GM23338 (cell line): Measurements from ENCODE around the gene COQ8B. TPM values are rescaled to one million over a fixed set of nuclear protein-coding genes. Genes with fewer than 3 reads are reported as not detected.

ENCODE experiments used
- ATAC-seq: fragments of 200-7000 bp; cut with Tn5 transposase; 3 replicates; pipeline ENCODE4 v1.9.1; 2020
- DNase-seq: peaks from one replicate; pipeline ENCODE4 v3.0.0-alpha.2; 2015; ENCODE audit warnings: low spot score
- H2AFZ ChIP-seq: fragments of 200-600 bp; sonication (generic); 2 replicates; pipeline ENCODE4 v1.8.0; 2016; ENCODE audit warnings: antibody characterized with exemption, mild to moderate bottlenecking, moderate library complexity
- H3F3A ChIP-seq: fragments of 200-600 bp; sonication (generic); replicated peaks from 2 replicates; pipeline ENCODE4 v1.8.0; 2017; ENCODE audit warnings: antibody characterized with exemption, mixed run types, low read depth
- H3K27ac ChIP-seq: fragments of 200-600 bp; sonication (generic); 2 replicates; pipeline ENCODE4 v1.6.1; 2016; ENCODE audit warnings: low read depth
- H3K27me3 ChIP-seq: fragments of 200-600 bp; sonication (generic); 2 replicates; pipeline ENCODE4 v1.8.0; 2016; ENCODE audit warnings: mild to moderate bottlenecking, mixed run types, moderate library complexity; ENCODE audit not compliant: insufficient read depth
- H3K36me3 ChIP-seq: fragments of 200-600 bp; sonication (generic); 2 replicates; pipeline ENCODE4 v1.8.0; 2016; ENCODE audit warnings: mild to moderate bottlenecking; ENCODE audit not compliant: insufficient read depth
- H3K4me1 ChIP-seq: fragments of 200-600 bp; sonication (generic); 2 replicates; pipeline ENCODE4 v1.8.0; 2016; ENCODE audit warnings: mild to moderate bottlenecking, moderate library complexity; ENCODE audit not compliant: insufficient read depth
- H3K4me2 ChIP-seq: fragments of 200-600 bp; sonication (generic); 2 replicates; pipeline ENCODE4 v1.7.1; 2017; ENCODE audit warnings: mixed run types
- H3K4me3 ChIP-seq: fragments of 200-600 bp; sonication (generic); 2 replicates; pipeline ENCODE4 v1.6.1; 2016; ENCODE audit warnings: mixed run types
- H3K79me2 ChIP-seq: fragments of 200-600 bp; sonication (generic); replicated peaks from 2 replicates; pipeline ENCODE4 v1.8.0; 2017; ENCODE audit warnings: mild to moderate bottlenecking; ENCODE audit not compliant: insufficient read depth
- H3K9me2 ChIP-seq: fragments of 200-600 bp; sonication (generic); 2 replicates; pipeline ENCODE4 v1.8.0; 2017; ENCODE audit not compliant: insufficient read depth
- H4K20me1 ChIP-seq: fragments of 200-600 bp; sonication (generic); replicated peaks from 2 replicates; pipeline ENCODE4 v1.8.0; 2017; ENCODE audit warnings: mild to moderate bottlenecking; ENCODE audit not compliant: insufficient read depth
- H3K27ac Mint-ChIP-seq: 2 replicates; pipeline ENCODE4 v1.8.0; 2020; ENCODE audit warnings: inconsistent platforms, mild to moderate bottlenecking, moderate library complexity, mixed read lengths
- H3K27me3 Mint-ChIP-seq: 3 replicates; pipeline ENCODE4 v1.8.0; 2022; ENCODE audit warnings: low read depth, mild to moderate bottlenecking, moderate library complexity, mixed read lengths, inconsistent platforms; ENCODE audit not compliant: insufficient read depth, poor library complexity
- H3K36me3 Mint-ChIP-seq: 3 replicates; pipeline ENCODE4 v1.8.0; 2021; ENCODE audit warnings: low read depth, mild to moderate bottlenecking, inconsistent platforms, moderate library complexity, mixed read lengths
- H3K4me1 Mint-ChIP-seq: 3 replicates; pipeline ENCODE4 v1.8.0; 2020; ENCODE audit warnings: mild to moderate bottlenecking, inconsistent platforms, mixed read lengths
- H3K4me3 Mint-ChIP-seq: 3 replicates; pipeline ENCODE4 v1.8.0; 2021; ENCODE audit warnings: moderate library complexity, mild to moderate bottlenecking, inconsistent platforms, mixed read lengths
- H3K9me3 Mint-ChIP-seq: 3 replicates; pipeline ENCODE4 v1.8.0; 2020; ENCODE audit warnings: moderate library complexity, mild to moderate bottlenecking, inconsistent platforms, mixed read lengths
- CREB1 ChIP-seq: fragments of 250-450 bp; sonication (Bioruptor Pico); IDR thresholded peaks from 2 replicates; pipeline ENCODE4 v1.5.0; 2020; ENCODE audit warnings: low read depth, mild to moderate bottlenecking, moderate library complexity
- EZH2phosphoT487 ChIP-seq: fragments of 200-600 bp; sonication (generic); IDR thresholded peaks from one replicate; pipeline ENCODE4 v1.8.1; 2018; ENCODE audit warnings: antibody characterized with exemption; ENCODE audit not compliant: unreplicated experiment
- STAT1 ChIP-seq: IDR thresholded peaks from one replicate; pipeline ENCODE4 v1.6.1; 2016; ENCODE audit warnings: antibody characterized with exemption; ENCODE audit not compliant: unreplicated experiment
- polyA plus RNA-seq: library from polyadenylated mRNA; unstranded; fragments of >200 nt; fragmentation: Nextera tagmentation; extraction: Ambion mirVana; gene quantifications from 2 replicates; pipeline ENCODE4 v1.2.1, GENCODE V29; 2016
- total RNA-seq: library from RNA; depleted of rRNA; stranded (reverse); fragments of >200 nt; shearing (Covaris generic); gene quantifications from 2 replicates; pipeline ENCODE4 v1.2.3, GENCODE V29; 2014
- TF ChIP-seq, protein P1 (sequence below): IDR thresholded peaks from 2 replicates; pipeline ENCODE4 v1.6.1; 2016; ENCODE audit warnings: antibody characterized with exemption
- TF ChIP-seq, protein P2 (sequence below): fragments of 250-450 bp; sonication (Bioruptor Pico); IDR thresholded peaks from 2 replicates; pipeline ENCODE4 v1.5.0; 2020; ENCODE audit warnings: mild to moderate bottlenecking, moderate library complexity

The COQ8B gene
- total and polyA plus RNA-seq, 2 experiments from 2014 or later, result 13.9 to 59.6 TPM

DNA sequence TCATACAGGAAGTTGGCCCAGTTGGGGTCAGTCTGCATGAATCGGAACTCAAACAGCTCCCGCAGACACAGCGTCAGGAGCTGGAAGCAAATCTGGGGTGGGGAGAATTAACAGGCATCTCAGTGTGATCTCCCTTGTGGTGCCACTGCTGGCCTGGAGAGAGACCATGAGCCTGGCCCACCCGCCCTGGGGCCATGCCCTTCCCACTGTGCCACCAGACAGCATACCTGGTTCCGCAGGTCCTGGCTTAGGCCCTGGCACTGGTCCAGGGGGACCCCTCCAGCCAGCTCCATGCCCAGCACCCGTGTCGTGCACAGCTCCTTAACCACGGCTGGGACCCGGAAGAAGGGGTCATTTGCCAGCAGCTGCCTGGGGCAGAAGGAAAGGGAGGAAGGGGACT is 16.6 kb downstream of the COQ8B start:
- no peak overlapping the region for H2AFZ ChIP-seq
- H3K9me3 Mint-ChIP-seq, result no peaks in the 10 kb centered on the region
- H3K4me3 Mint-ChIP-seq, result no peak overlapping the region
- H3K36me3 Mint-ChIP-seq, result peaks cover 40% of the 10 kb centered on the region
- H3K79me2 ChIP-seq, result no peaks in the 10 kb centered on the region; the same call in 1 of the 2 replicates
- H3K27ac ChIP-seq, result 0 out of 2 replicates have a peak overlapping the region, but pooled peaks have one; percentile 9
- H3K27me3 ChIP-seq, result no peaks in the 10 kb centered on the region
- no peak overlapping the region for H3K4me2 ChIP-seq
- peaks cover 16% of the 10 kb centered on the region for H3K27me3 Mint-ChIP-seq
- H3K4me3 ChIP-seq, result no peak overlapping the region
- peaks cover 10% of the 10 kb centered on the region for H3K4me1 Mint-ChIP-seq
- ATAC-seq (no peak), DNase-seq (no peak)
- 0 out of 2 replicates have a peak, but pooled peaks cover 3% of the 10 kb centered on the region for H3K4me1 ChIP-seq
- H3K27ac Mint-ChIP-seq, result no peak overlapping the region
- no peaks in the 10 kb centered on the region for H3K9me2 ChIP-seq
- TF ChIP-seq STAT1, result no peak
- TF ChIP-seq CREB1, result no peak
- TF ChIP-seq, protein P1, sequence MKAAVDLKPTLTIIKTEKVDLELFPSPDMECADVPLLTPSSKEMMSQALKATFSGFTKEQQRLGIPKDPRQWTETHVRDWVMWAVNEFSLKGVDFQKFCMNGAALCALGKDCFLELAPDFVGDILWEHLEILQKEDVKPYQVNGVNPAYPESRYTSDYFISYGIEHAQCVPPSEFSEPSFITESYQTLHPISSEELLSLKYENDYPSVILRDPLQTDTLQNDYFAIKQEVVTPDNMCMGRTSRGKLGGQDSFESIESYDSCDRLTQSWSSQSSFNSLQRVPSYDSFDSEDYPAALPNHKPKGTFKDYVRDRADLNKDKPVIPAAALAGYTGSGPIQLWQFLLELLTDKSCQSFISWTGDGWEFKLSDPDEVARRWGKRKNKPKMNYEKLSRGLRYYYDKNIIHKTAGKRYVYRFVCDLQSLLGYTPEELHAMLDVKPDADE, result no peak
- TF ChIP-seq, protein P2, sequence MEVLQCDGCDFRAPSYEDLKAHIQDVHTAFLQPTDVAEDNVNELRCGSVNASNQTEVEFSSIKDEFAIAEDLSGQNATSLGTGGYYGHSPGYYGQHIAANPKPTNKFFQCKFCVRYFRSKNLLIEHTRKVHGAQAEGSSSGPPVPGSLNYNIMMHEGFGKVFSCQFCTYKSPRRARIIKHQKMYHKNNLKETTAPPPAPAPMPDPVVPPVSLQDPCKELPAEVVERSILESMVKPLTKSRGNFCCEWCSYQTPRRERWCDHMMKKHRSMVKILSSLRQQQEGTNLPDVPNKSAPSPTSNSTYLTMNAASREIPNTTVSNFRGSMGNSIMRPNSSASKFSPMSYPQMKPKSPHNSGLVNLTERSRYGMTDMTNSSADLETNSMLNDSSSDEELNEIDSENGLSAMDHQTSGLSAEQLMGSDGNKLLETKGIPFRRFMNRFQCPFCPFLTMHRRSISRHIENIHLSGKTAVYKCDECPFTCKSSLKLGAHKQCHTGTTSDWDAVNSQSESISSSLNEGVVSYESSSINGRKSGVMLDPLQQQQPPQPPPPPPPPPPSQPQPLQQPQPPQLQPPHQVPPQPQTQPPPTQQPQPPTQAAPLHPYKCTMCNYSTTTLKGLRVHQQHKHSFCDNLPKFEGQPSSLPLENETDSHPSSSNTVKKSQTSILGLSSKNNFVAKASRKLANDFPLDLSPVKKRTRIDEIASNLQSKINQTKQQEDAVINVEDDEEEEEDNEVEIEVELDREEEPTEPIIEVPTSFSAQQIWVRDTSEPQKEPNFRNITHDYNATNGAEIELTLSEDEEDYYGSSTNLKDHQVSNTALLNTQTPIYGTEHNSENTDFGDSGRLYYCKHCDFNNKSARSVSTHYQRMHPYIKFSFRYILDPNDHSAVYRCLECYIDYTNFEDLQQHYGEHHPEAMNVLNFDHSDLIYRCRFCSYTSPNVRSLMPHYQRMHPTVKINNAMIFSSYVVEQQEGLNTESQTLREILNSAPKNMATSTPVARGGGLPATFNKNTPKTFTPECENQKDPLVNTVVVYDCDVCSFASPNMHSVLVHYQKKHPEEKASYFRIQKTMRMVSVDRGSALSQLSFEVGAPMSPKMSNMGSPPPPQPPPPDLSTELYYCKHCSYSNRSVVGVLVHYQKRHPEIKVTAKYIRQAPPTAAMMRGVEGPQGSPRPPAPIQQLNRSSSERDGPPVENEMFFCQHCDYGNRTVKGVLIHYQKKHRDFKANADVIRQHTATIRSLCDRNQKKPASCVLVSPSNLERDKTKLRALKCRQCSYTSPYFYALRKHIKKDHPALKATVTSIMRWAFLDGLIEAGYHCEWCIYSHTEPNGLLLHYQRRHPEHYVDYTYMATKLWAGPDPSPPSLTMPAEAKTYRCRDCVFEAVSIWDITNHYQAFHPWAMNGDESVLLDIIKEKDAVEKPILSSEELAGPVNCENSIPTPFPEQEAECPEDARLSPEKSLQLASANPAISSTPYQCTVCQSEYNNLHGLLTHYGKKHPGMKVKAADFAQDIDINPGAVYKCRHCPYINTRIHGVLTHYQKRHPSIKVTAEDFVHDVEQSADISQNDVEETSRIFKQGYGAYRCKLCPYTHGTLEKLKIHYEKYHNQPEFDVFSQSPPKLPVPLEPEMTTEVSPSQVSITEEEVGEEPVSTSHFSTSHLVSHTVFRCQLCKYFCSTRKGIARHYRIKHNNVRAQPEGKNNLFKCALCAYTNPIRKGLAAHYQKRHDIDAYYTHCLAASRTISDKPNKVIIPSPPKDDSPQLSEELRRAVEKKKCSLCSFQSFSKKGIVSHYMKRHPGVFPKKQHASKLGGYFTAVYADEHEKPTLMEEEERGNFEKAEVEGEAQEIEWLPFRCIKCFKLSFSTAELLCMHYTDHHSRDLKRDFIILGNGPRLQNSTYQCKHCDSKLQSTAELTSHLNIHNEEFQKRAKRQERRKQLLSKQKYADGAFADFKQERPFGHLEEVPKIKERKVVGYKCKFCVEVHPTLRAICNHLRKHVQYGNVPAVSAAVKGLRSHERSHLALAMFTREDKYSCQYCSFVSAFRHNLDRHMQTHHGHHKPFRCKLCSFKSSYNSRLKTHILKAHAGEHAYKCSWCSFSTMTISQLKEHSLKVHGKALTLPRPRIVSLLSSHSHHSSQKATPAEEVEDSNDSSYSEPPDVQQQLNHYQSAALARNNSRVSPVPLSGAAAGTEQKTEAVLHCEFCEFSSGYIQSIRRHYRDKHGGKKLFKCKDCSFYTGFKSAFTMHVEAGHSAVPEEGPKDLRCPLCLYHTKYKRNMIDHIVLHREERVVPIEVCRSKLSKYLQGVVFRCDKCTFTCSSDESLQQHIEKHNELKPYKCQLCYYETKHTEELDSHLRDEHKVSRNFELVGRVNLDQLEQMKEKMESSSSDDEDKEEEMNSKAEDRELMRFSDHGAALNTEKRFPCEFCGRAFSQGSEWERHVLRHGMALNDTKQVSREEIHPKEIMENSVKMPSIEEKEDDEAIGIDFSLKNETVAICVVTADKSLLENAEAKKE (CRISPR knock-in tag), result no peak
- no peak for TF ChIP-seq EZH2phosphoT487
- H3F3A ChIP-seq, result 0 out of 2 replicates have a peak, but pooled peaks cover 6% of the 10 kb centered on the region
- peaks cover 7% of the 10 kb centered on the region; the same call in 1 of the 2 replicates for H3K36me3 ChIP-seq
- H4K20me1 ChIP-seq, result no peaks in the 10 kb centered on the region; the same call in 1 of the 2 replicates
